ENCODE measurements around the gene HSPA1B. TPM values are rescaled to one million over a fixed set of nuclear protein-coding genes. Genes with fewer than 3 reads are reported as not detected.
A peak's percentile ranks its signal among the peaks of the same experiment; 100 is the strongest.
"Not testable (repeated sequence)": the region's sequence is repeated elsewhere in the genome, so short reads cannot be mapped to it uniquely, and the experiment has no call there.

HSPA1B gene
- polyA plus RNA-seq, 4 donors = 106 to 189 (median 147) TPM

DNA sequence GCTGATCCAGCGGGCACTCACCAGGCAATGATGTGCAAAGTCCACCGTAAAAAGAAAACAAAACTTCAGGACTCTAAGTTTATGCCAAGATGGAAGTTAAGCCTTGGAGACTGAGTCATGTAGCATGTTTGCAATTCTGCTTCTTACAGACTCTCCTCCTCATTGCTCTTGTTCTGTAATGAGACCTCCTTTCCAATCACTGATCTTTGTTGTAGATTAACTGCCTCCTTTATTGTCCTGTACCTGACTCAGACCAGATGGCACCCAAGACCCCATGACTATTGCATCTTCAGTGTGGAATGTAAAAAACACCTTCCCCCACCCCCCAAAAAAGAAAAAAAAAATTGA, 23.9 kb downstream of the HSPA1B start:
- DNase-seq (ENCODE audit: low read depth in 4 of 4, low spot score in 3 of 4) = no peak

- DNase-seq (ENCODE audit: low read depth in 4 of 4, low spot score in 3 of 4) = not testable (repeated sequence)
These were observed 24.6 kb downstream of the HSPA1B start for GRCh38 chr6:31851980-31852718.

GRCh38 chr6:31857774-31858173, 30.2 kb downstream of the HSPA1B start:
- DNase-seq (ENCODE audit: low read depth in 4 of 4, low spot score in 3 of 4) = not testable (repeated sequence)

- no peak for DNase-seq (ENCODE audit: low read depth in 4 of 4, low spot score in 3 of 4)
These were observed 31.2 kb downstream of the HSPA1B start for GRCh38 chr6:31858707-31859106.

DNA sequence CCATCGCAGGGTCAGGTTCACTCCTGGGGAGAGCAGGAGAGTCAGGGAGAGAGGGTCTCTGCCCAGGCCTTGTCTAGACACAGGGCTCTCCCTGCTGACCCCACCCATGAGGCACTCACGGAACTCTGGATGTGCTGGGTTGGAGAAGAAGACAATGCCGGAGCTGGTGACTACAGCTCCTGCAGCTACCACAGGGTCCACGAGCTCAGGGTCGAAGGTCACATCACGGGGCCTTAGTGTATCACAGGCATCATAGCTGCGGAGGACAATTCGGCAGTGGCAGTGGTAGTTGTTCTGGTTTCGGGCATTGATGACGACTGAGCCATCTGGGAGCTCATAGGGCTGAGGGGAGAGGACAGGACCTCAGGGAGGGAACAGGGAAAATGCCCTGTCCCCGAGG, 32.4 kb downstream of the HSPA1B start:
- no peak for DNase-seq (ENCODE audit: low read depth in 4 of 4, low spot score in 3 of 4)

DNA sequence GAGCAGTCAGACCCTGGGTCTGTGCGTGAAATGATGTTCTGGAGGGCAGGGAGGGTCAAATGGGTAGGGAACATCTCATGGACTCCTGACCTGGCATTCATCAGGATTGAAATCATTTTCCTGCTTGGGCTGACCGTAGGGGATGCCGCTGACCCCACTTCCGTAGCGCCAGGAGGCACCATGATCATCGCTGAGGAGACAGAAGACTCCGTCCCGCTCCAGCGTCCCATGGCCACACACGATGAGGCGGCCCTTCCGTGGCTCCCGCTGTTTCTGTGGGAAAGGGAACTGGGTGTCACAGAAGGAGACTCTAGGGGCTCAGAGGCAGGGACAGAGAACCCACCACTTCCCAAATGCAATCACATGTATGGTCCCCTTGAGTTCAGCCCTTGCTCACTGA, 32.8 kb downstream of the HSPA1B start:
- DNase-seq (ENCODE audit: low read depth in 4 of 4, low spot score in 3 of 4) = no peak

GRCh38 chr6:31861150-31861549, 33.6 kb downstream of the HSPA1B start:
- DNase-seq (ENCODE audit: low read depth in 4 of 4, low spot score in 3 of 4) = no peak

DNA sequence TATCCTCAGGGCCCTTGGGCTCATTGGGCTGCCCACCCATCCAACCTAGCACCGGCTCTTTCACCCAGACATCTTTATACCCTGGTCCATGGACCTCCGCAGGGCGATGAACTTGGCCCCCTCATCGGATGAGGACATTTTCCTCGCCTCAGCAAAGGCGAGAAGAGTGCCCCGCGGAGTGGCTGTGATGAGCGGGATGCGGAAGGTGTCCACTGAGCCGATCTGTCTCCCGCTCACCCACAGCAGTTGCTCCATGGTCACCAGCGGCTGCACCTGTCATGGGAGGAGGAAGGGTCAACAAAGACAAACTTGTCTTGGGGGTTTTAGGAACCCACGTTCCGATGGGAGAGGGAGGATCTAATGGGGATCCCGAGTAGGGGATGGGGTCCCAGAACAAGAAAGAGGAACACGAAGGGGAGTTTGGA, 34.4 kb downstream of the HSPA1B start:
- DNase-seq (ENCODE audit: low read depth in 4 of 4, low spot score in 3 of 4) = no peak

DNA sequence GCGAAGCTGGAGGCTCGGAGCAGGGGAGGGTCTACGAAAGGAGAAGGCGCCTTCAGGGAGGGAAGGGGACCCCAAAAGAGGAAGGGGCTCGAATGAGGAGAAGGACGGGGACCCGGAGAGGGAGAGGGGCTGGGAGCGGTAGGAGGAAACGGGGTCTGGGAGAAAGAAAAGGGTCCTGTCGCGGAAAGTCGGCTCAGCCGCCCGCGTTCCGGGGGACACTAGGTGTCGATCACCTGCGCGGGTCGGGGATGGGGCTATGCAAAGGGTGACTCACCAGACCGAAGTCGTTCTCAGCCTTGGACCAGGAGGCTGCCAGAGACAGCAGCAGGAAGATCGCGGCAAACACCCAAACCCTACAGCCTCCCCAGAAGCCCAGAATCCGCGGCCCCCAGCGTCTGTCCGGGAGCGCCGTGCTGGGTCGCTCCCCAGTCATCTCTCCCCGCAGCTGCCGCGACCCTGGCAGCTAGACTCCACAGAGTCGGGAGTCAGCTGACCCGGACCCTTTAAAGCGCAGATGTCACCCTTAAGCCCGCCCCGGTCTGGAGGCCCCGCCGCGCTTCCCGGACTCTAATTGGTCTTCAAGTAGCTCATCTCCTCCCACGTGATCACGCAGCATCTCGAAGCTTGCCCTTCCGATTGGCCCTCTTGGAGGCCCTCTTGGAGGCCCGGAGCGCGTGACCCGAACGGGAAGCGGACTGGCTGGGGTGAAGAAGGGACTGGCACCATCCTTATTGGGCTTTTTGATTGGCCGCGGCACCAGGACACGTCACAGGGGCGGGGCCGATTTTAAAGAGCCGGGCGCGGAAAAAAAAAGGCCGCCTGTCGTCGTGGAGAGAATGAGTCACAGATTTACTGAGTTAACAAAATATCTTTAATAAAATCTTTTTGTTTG, 35.1 kb downstream of the HSPA1B start, which contains the start of gene NEU1:
Gene NEU1, minus strand, starts transcription at position 478 of the 892 bp plus-strand sequence. Its CDS starts 45 bp downstream, at position 433.
- peak; percentile 94 to 100 (median 99) for DNase-seq (ENCODE audit: low read depth in 4 of 4, low spot score in 3 of 4)

- not testable (repeated sequence) for DNase-seq (ENCODE audit: low read depth in 4 of 4, low spot score in 3 of 4)
These were observed 36.6 kb downstream of the HSPA1B start for GRCh38 chr6:31864123-31864562.

DNA sequence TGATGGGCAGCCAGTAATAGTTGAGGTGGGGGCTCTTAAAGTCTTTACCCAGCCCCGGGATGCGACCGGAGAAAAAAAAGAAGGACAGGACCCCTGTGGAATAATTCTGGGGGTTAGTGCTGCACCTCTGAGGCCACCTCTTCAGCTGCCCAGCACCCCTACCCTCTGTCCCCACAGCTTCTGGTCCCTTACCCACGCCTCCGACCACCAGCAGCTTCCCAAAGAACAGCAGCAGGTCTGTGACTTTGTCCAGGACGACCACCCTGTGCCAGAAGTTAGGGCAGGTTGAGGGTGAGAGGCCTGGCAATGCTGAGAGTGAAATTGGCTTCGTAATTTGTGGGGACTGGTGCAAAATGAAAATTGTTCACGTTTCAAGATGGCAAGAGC, 37.3 kb downstream of the HSPA1B start:
- DNase-seq (ENCODE audit: low read depth in 4 of 4, low spot score in 3 of 4) = no peak

- no peak for DNase-seq (ENCODE audit: low read depth in 4 of 4, low spot score in 3 of 4)
These were observed 37.9 kb downstream of the HSPA1B start for GRCh38 chr6:31865205-31866118.

- DNase-seq (ENCODE audit: low read depth in 4 of 4, low spot score in 3 of 4) = not testable (repeated sequence)
These were observed 41.1 kb downstream of the HSPA1B start for GRCh38 chr6:31868658-31868971.

DNA sequence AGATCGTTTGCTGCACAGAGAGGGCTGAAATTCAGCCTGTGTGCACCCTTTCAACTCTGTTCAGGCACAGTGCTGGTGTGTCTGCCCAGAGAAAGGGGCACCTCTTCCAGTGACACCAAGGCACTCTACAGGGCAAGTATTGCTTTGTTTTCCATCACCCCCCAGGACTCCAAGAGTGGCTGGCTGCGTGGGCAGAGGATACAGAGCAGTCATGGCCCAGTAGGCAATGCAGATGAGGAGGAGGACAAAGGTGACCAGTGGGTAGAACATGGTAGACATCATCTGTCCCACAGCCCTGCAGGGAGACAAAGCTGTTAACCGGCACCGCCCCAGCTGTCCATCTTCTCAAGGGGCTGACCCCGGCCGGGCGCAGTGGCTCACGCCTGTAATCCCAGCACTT, 41.8 kb downstream of the HSPA1B start:
- DNase-seq (ENCODE audit: low read depth in 4 of 4, low spot score in 3 of 4) = no peak

DNA sequence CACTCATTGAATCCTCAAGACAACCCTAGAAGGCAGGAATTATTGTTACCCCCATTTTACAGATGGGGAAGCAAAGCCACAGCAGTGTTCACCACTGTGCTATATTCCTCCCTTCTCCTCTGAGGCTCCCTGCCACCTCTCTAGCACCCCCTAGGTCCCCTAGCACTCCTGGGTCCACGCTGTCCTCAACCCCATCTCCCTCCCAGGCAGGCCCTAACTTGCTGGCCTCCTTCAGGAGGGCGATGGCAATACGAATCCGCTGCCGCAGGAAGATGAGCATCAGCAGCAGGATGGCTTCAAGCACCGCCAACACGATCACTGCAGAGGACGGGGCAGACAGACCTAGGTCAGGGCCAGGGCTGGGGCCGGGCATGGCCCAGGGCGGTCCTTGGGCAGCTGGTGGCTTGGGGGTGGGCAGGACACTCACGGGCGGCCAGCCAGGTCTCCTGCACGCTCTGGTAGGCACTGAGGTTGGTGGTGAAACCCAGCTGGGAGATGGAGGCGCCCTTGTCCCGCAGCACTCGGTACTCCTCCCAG, 42.9 kb downstream of the HSPA1B start:
- no peak for DNase-seq (ENCODE audit: low read depth in 4 of 4, low spot score in 3 of 4)

GRCh38 chr6:31871046-31871659, 43.6 kb downstream of the HSPA1B start:
- DNase-seq (ENCODE audit: low read depth in 4 of 4, low spot score in 3 of 4) = no peak

DNA sequence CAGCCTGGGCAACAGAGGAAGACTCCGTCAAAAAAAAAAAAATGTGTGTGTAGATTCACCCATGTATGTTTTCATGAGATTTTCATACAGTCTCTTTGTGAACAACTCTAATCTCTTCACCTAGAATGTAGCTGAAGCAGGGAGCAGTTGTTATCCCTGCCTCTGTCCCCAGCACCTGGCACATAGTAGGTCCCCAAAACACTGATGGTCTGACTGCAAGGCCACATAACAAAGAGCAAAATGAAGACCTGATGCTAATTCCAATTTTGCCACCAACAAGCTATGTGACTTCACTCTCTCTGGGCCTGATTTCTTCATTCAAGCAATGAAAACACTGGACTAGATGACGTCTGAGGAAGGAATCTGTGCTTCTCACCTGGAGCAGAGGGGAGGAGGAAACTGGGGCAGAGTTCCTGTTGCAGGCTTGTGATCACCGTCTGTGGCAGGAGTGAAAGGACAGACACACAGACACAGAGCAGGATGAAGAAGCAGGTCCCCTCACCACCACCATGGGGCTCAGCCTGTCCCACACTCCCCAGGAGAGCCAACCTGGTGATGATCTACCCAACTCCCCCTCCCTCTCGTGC, 46.6 kb downstream of the HSPA1B start:
- no peak for DNase-seq (ENCODE audit: low read depth in 4 of 4, low spot score in 3 of 4)

DNA sequence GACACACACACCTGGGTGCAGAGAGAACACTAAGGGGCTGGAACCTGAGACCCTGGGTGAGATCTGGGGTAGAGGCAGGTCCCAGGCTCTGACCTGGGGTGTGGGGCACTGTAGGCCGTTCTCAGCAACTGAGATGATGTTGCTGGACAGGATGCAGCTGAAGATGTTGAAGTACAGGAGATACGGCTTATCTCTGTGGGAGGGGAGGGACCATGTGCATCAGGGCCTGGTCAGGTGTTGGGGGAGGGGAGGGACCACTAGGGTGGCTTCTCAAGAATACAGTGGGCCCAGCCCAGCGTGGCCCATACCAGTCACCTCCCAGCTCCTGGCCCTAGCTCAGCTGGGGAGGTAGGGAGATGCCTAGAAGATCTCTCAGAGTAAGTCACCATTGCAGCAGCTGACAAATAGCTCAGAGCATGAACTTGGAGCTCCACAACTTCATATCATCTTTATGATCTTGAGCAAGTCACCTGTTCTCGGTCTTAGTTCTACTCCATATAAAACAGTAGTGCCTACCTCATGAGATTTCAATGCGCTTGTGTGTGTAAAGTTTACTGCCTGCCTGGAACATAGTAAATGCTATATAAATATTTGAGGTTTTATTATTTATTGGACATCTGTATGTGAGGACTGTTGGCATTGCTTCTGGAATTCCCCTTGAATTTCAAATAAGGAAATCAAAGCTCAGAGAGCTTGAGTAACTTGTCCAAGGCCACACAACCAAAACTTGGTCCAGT, 47.5 kb downstream of the HSPA1B start:
- DNase-seq (ENCODE audit: low read depth in 4 of 4, low spot score in 3 of 4) = no peak

GRCh38 chr6:31875877-31876276, 48.3 kb downstream of the HSPA1B start:
- no peak for DNase-seq (ENCODE audit: low read depth in 4 of 4, low spot score in 3 of 4)
